ENCODE data around the gene PHF5A. TPM values are rescaled to one million over a fixed set of nuclear protein-coding genes. Genes with fewer than 3 reads are reported as not detected.
A peak's percentile ranks its signal among the peaks of the same experiment; 100 is the strongest.

PHF5A gene
- total and polyA plus RNA-seq, 2 donors (not counting 1 experiment from before 2014, with no cell fraction given): 29.4 to 31.6 TPM

GRCh38 chr22:41447435-41448188, 20.9 kb downstream of the PHF5A start:
- Histone ChIP-seq H3K4me3 (ENCODE audit: control extremely low read depth in 1 of 5, extremely low read depth in 1 of 5, insufficient read depth in 1 of 5, low read depth in 2 of 5, low read length in 4 of 5) (peak overlapping the region; percentile 90 to 99 (median 97)), H4K20me1 (ENCODE audit: control insufficient read depth, insufficient read depth, low read length, poor library complexity, severe bottlenecking) (peaks cover 27% of the 10 kb centered on the region), H3K4me2 (replicated peaks; ENCODE audit: low read depth, low read length, poor library complexity, severe bottlenecking) (peak overlapping the region; percentile 92), H3K79me2 (ENCODE audit: control insufficient read depth, insufficient read depth, low read length) (peaks cover 40% of the 10 kb centered on the region), H3K27ac (ENCODE audit: low read length in 2 of 2) (peak overlapping the region; percentile 97 to 98), H3K4me1 (ENCODE audit: control insufficient read depth in 2 of 2, insufficient read depth in 2 of 2, low read length in 2 of 2) (peaks cover 8 to 25% of the 10 kb centered on the region in 2 donors), H3K27me3 (replicated peaks in 1 of 4; ENCODE audit: control extremely low read depth in 1 of 4, control insufficient read depth in 3 of 4, insufficient read depth in 4 of 4, low read length in 3 of 4) (no peaks in the 10 kb centered on the region), H3K9ac (ENCODE audit: low read length) (peak overlapping the region; percentile 85), H3K9me3 (ENCODE audit: control extremely low read depth in 1 of 3, control insufficient read depth in 2 of 3, insufficient read depth in 1 of 3, low read length in 2 of 3) (no peaks in the 10 kb centered on the region), H2AFZ (ENCODE audit: insufficient read depth, low read depth, low read length, poor library complexity, severe bottlenecking) (peak overlapping the region; percentile 68), H3K36me3 (replicated peaks in 1 of 2; ENCODE audit: control extremely low read depth in 1 of 2, control insufficient read depth in 1 of 2, extremely low read depth in 1 of 2, insufficient read depth in 2 of 2, low read length in 1 of 2) (no peaks in the 10 kb centered on the region)
- TF ChIP-seq EZH2 (IDR thresholded peaks at IDR 0.05; ENCODE audit: borderline replicate concordance, insufficient read depth, low read depth, low read length, poor library complexity, severe bottlenecking) (no peak), CTCF (IDR thresholded peaks at IDR 0.05) (no peak)
- intact Hi-C loops (cut with micrococcal nuclease): loop anchor here (1.0 to 10.0 kb wide), 5 partner anchors 22 to 593 kb away; partner anchors contain the start of genes ACO2, DESI1, ST13 and XPNPEP3
- Mint-ChIP-seq H3K4me3 (peak overlapping the region; percentile 99), H3K27ac (peak overlapping the region; percentile 94), H3K4me1 (peaks cover 32% of the 10 kb centered on the region), H3K27me3 (no peaks in the 10 kb centered on the region), H3K9me3 (ENCODE audit: insufficient read depth) (no peaks in the 10 kb centered on the region)
- ATAC-seq (ENCODE audit: low read depth): peak; percentile 5
- under 1% methylated on average over 61 of the region's 63 CpGs for WGBS (ENCODE audit: insufficient coverage)
- no peak for DNase-seq
- ChIA-PET POLR2A (interaction anchor here (0.6 to 6.9 kb wide), 15 partner anchors 19 to 497 kb away, joined by 3 to 88 read pairs (median 6); partner anchors contain the start of genes ACO2, CCDC134, PHF5A and TEF), CTCF (interaction anchor here (0.7 to 6.3 kb wide), 8 partner anchors 21 to 80 kb away, joined by 3 to 41 read pairs (median 8); partner anchors contain the start of genes ACO2 and PHF5A)
